Immature natural killer cell (primary cell): ENCODE results near the gene DNAJB6. TPM values are rescaled to one million over a fixed set of nuclear protein-coding genes. Genes with fewer than 3 reads are reported as not detected.

ENCODE experiments used
- DNase-seq, 3 donors: peaks; one replicate each; pipeline ENCODE4 v3.0.0; 2022; ENCODE audit warnings: mixed read lengths in 1 of 3
- H3K27ac Mint-ChIP-seq, 6 donors: one replicate each; pipeline ENCODE4 v1.8.0; 2020; ENCODE audit warnings: mixed read lengths in 6 of 6, mild to moderate bottlenecking in 5 of 6, inconsistent platforms in 4 of 6, moderate library complexity in 3 of 6
- H3K27me3 Mint-ChIP-seq, 3 donors: one replicate each; pipeline ENCODE4 v1.8.0; 2020 to 2021; ENCODE audit warnings: low read depth in 3 of 3, mild to moderate bottlenecking in 3 of 3, mixed read lengths in 3 of 3, moderate library complexity in 3 of 3, inconsistent platforms in 1 of 3
- H3K36me3 Mint-ChIP-seq, 3 donors: one replicate each; pipeline ENCODE4 v1.8.0; 2020; ENCODE audit warnings: mixed read lengths in 3 of 3, inconsistent platforms in 2 of 3, mild to moderate bottlenecking in 2 of 3
- H3K4me1 Mint-ChIP-seq, 2 donors: one replicate each; pipeline ENCODE4 v1.8.0; 2020; ENCODE audit warnings: inconsistent platforms in 2 of 2, mild to moderate bottlenecking in 2 of 2, mixed read lengths in 2 of 2, moderate library complexity in 1 of 2
- H3K4me3 Mint-ChIP-seq, 5 donors: one replicate each; pipeline ENCODE4 v1.8.0; 2020; ENCODE audit warnings: mild to moderate bottlenecking in 5 of 5, mixed read lengths in 5 of 5, inconsistent platforms in 3 of 5, moderate library complexity in 3 of 5
- H3K9me3 Mint-ChIP-seq, 6 donors: one replicate each; pipeline ENCODE4 v1.8.0; 2020; ENCODE audit warnings: mild to moderate bottlenecking in 6 of 6, mixed read lengths in 6 of 6, inconsistent platforms in 4 of 6, moderate library complexity in 3 of 6
- polyA plus RNA-seq, 3 donors: library from polyadenylated mRNA; unstranded; fragments of 300-500 nt; fragmentation: Illumina TruSeq; gene quantifications; one replicate each; pipeline ENCODE4 v1.2.3, GENCODE V29; 2021

Gene DNAJB6
- polyA plus RNA-seq, 3 donors from 2014 or later: 184 to 205 (median 185) TPM

GRCh38 chr7:157413881-157414701 lies 77.3 kb downstream of the DNAJB6 start:
- no peaks in the 10 kb centered on the region for H3K9me3 Mint-ChIP-seq
- H3K4me1 Mint-ChIP-seq: peaks cover 0 to 3% of the 10 kb centered on the region in 2 donors
- H3K4me3 Mint-ChIP-seq: no peak overlapping the region
- H3K27me3 Mint-ChIP-seq: no peaks in the 10 kb centered on the region
- H3K27ac Mint-ChIP-seq: peak overlapping the region in 2 of 6 donors; percentile 24 to 68
- peaks cover 12 to 23% (median 16%) of the 10 kb centered on the region in 3 donors for H3K36me3 Mint-ChIP-seq
- no peak for DNase-seq

- peaks cover 12 to 23% (median 16%) of the 10 kb centered on the region in 3 donors for H3K36me3 Mint-ChIP-seq
- no peaks in the 10 kb centered on the region for H3K9me3 Mint-ChIP-seq
- H3K27ac Mint-ChIP-seq: peak overlapping the region in 1 of 6 donors; percentile 68
- DNase-seq: no peak
- no peak overlapping the region for H3K4me3 Mint-ChIP-seq
- H3K4me1 Mint-ChIP-seq: peaks cover 0 to 3% of the 10 kb centered on the region in 2 donors
- H3K27me3 Mint-ChIP-seq: no peaks in the 10 kb centered on the region
These were observed 77.9 kb downstream of the DNAJB6 start for GRCh38 chr7:157414702-157415096.

- no peak for DNase-seq
- Mint-ChIP-seq H3K27me3 (no peaks in the 10 kb centered on the region), H3K36me3 (peaks cover 12 to 23% (median 16%) of the 10 kb centered on the region in 3 donors), H3K9me3 (no peaks in the 10 kb centered on the region), H3K4me1 (peaks cover 0 to 3% of the 10 kb centered on the region in 2 donors), H3K4me3 (no peak overlapping the region), H3K27ac (no peak overlapping the region)
These were observed 78.7 kb downstream of the DNAJB6 start for GRCh38 chr7:157415486-157415885.

GRCh38 chr7:157416011-157416410 lies 79.2 kb downstream of the DNAJB6 start:
- Mint-ChIP-seq H3K27ac (no peak overlapping the region), H3K4me1 (peaks cover 0 to 3% of the 10 kb centered on the region in 2 donors), H3K36me3 (peaks cover 12 to 23% (median 16%) of the 10 kb centered on the region in 3 donors), H3K27me3 (no peaks in the 10 kb centered on the region), H3K9me3 (no peaks in the 10 kb centered on the region), H3K4me3 (no peak overlapping the region)
- no peak for DNase-seq

GRCh38 chr7:157418204-157419034 lies 81.6 kb downstream of the DNAJB6 start:
- Mint-ChIP-seq H3K27me3 (no peaks in the 10 kb centered on the region), H3K36me3 (peaks cover 8 to 20% (median 16%) of the 10 kb centered on the region in 3 donors), H3K27ac (no peak overlapping the region), H3K4me3 (no peak overlapping the region), H3K9me3 (no peaks in the 10 kb centered on the region), H3K4me1 (peaks cover 0 to 1% of the 10 kb centered on the region in 2 donors)
- no peak for DNase-seq

- no peak for DNase-seq
- H3K4me1 Mint-ChIP-seq: peaks cover 0 to 1% of the 10 kb centered on the region in 2 donors
- H3K4me3 Mint-ChIP-seq: no peak overlapping the region
- peaks cover 8 to 20% (median 16%) of the 10 kb centered on the region in 3 donors for H3K36me3 Mint-ChIP-seq
- no peaks in the 10 kb centered on the region for H3K9me3 Mint-ChIP-seq
- no peaks in the 10 kb centered on the region for H3K27me3 Mint-ChIP-seq
- H3K27ac Mint-ChIP-seq: peak overlapping the region in 1 of 6 donors; percentile 18
These were observed 82.2 kb downstream of the DNAJB6 start for GRCh38 chr7:157419035-157419293.

- no peak for DNase-seq
- Mint-ChIP-seq H3K27me3 (no peaks in the 10 kb centered on the region), H3K4me1 (no peaks in the 10 kb centered on the region), H3K36me3 (peaks cover under 1 to 2% (median under 1%) of the 10 kb centered on the region in 3 donors), H3K4me3 (no peak overlapping the region), H3K9me3 (no peaks in the 10 kb centered on the region), H3K27ac (no peak overlapping the region)
These were observed 85.5 kb downstream of the DNAJB6 start for GRCh38 chr7:157422279-157422678.

- H3K36me3 Mint-ChIP-seq: no peaks in the 10 kb centered on the region
- no peak overlapping the region for H3K27ac Mint-ChIP-seq
- no peak overlapping the region for H3K4me3 Mint-ChIP-seq
- H3K9me3 Mint-ChIP-seq: no peaks in the 10 kb centered on the region
- no peaks in the 10 kb centered on the region for H3K4me1 Mint-ChIP-seq
- DNase-seq: no peak
- no peaks in the 10 kb centered on the region for H3K27me3 Mint-ChIP-seq
These were observed 86.5 kb downstream of the DNAJB6 start for GRCh38 chr7:157423348-157423747.

- Mint-ChIP-seq H3K27me3 (no peaks in the 10 kb centered on the region), H3K36me3 (no peaks in the 10 kb centered on the region), H3K9me3 (no peaks in the 10 kb centered on the region), H3K27ac (no peak overlapping the region), H3K4me3 (no peak overlapping the region), H3K4me1 (no peaks in the 10 kb centered on the region)
- no peak for DNase-seq
These were observed 87.2 kb downstream of the DNAJB6 start for GRCh38 chr7:157423886-157424565.

- no peak for DNase-seq
These were observed 88.4 kb downstream of the DNAJB6 start for GRCh38 chr7:157425137-157425731.

GRCh38 chr7:157425761-157426160 lies 89.0 kb downstream of the DNAJB6 start:
- DNase-seq: no peak
- no peak overlapping the region for H3K4me3 Mint-ChIP-seq
- no peaks in the 10 kb centered on the region for H3K4me1 Mint-ChIP-seq
- H3K27ac Mint-ChIP-seq: no peak overlapping the region
- no peaks in the 10 kb centered on the region for H3K27me3 Mint-ChIP-seq
- H3K9me3 Mint-ChIP-seq: no peaks in the 10 kb centered on the region
- no peaks in the 10 kb centered on the region for H3K36me3 Mint-ChIP-seq

More at GRCh38 chr7:157425137-157425731, 88.4 kb downstream of the DNAJB6 start:
- H3K36me3 Mint-ChIP-seq: no peaks in the 10 kb centered on the region
- no peaks in the 10 kb centered on the region for H3K9me3 Mint-ChIP-seq
- H3K27ac Mint-ChIP-seq: no peak overlapping the region
- H3K4me3 Mint-ChIP-seq: no peak overlapping the region
- H3K4me1 Mint-ChIP-seq: no peaks in the 10 kb centered on the region
- H3K27me3 Mint-ChIP-seq: no peaks in the 10 kb centered on the region

GRCh38 chr7:157426463-157427301 lies 89.9 kb downstream of the DNAJB6 start:
- H3K4me1 Mint-ChIP-seq: no peaks in the 10 kb centered on the region
- no peaks in the 10 kb centered on the region for H3K36me3 Mint-ChIP-seq
- H3K4me3 Mint-ChIP-seq: no peak overlapping the region
- H3K27me3 Mint-ChIP-seq: no peaks in the 10 kb centered on the region
- H3K27ac Mint-ChIP-seq: no peak overlapping the region
- H3K9me3 Mint-ChIP-seq: no peaks in the 10 kb centered on the region
- no peak for DNase-seq
